Measurements from ENCODE around the gene LILRB4. TPM values are rescaled to one million over a fixed set of nuclear protein-coding genes. Genes with fewer than 3 reads are reported as not detected.
"Not testable (repeated sequence)": the region's sequence is repeated elsewhere in the genome, so short reads cannot be mapped to it uniquely, and the experiment has no call there.

Gene LILRB4
- total RNA-seq, 1 donor from 2014 or later, result not detected

GRCh38 chr19:54696766-54697165 is 34.0 kb downstream of the LILRB4 start:
- Mint-ChIP-seq H3K4me3 (no peak overlapping the region), H3K9me3 (peaks cover 52% of the 10 kb centered on the region), H3K4me1 (no peaks in the 10 kb centered on the region), H3K27ac (no peak overlapping the region), H3K27me3 (ENCODE audit: insufficient read depth, low read depth) (no peaks in the 10 kb centered on the region), H3K36me3 (no peaks in the 10 kb centered on the region)
- DNase-seq (ENCODE audit: low spot score), result no peak
- no peak overlapping the region for H3K27ac ChIP-seq
- H3K27me3 ChIP-seq, result no peaks in the 10 kb centered on the region
- no peak overlapping the region for H3K4me3 ChIP-seq
- H2AFZ ChIP-seq (replicated peaks), result no peak overlapping the region
- H3K36me3 ChIP-seq, result no peaks in the 10 kb centered on the region
- H3K9me3 ChIP-seq (ENCODE audit: low read depth), result no peaks in the 10 kb centered on the region
- no peaks in the 10 kb centered on the region for H3K4me1 ChIP-seq
- TF ChIP-seq EZH2 (IDR thresholded peaks at IDR 0.05) (no peak), EZH2phosphoT487 (IDR thresholded peaks at IDR 0.05) (no peak), CTCF (IDR thresholded peaks at IDR 0.05) (no peak)
- no peaks in the 10 kb centered on the region for H4K20me1 ChIP-seq (ENCODE audit: low read depth)
- no peak overlapping the region for H3K9ac ChIP-seq
- H3F3A ChIP-seq (ENCODE audit: low read depth), result no peaks in the 10 kb centered on the region
- no peak overlapping the region for H3K4me2 ChIP-seq
- H3K79me2 ChIP-seq (ENCODE audit: low read depth), result no peaks in the 10 kb centered on the region

- H3K79me2 ChIP-seq (ENCODE audit: low read depth); H3F3A ChIP-seq (ENCODE audit: low read depth); H3K4me3 Mint-ChIP-seq; H3K27me3 ChIP-seq; H3K9ac ChIP-seq; H3K4me2 ChIP-seq; H3K36me3 Mint-ChIP-seq; H2AFZ ChIP-seq (replicated peaks); H3K27me3 Mint-ChIP-seq (ENCODE audit: insufficient read depth, low read depth); H3K4me1 Mint-ChIP-seq; H3K9me3 ChIP-seq (ENCODE audit: low read depth); H4K20me1 ChIP-seq (ENCODE audit: low read depth); H3K27ac Mint-ChIP-seq; H3K27ac ChIP-seq; H3K4me1 ChIP-seq; H3K4me3 ChIP-seq; H3K36me3 ChIP-seq; DNase-seq (ENCODE audit: low spot score): not testable (repeated sequence)
- H3K9me3 Mint-ChIP-seq, result peaks cover 49% of the 10 kb centered on the region
Measured at GRCh38 chr19:54697716-54698115, 34.9 kb downstream of the LILRB4 start.

GRCh38 chr19:54704928-54705327 is 42.1 kb downstream of the LILRB4 start:
- Mint-ChIP-seq H3K27me3 (ENCODE audit: insufficient read depth, low read depth) (peaks cover 5% of the 10 kb centered on the region), H3K9me3 (peaks cover 58% of the 10 kb centered on the region), H3K27ac (no peak overlapping the region), H3K4me3 (no peak overlapping the region), H3K4me1 (no peaks in the 10 kb centered on the region), H3K36me3 (no peaks in the 10 kb centered on the region)
- H3K27me3 ChIP-seq, result no peaks in the 10 kb centered on the region
- no peak for DNase-seq (ENCODE audit: low spot score)
- no peaks in the 10 kb centered on the region for H3F3A ChIP-seq (ENCODE audit: low read depth)
- no peak overlapping the region for H3K4me2 ChIP-seq
- H4K20me1 ChIP-seq (ENCODE audit: low read depth), result no peaks in the 10 kb centered on the region
- H3K79me2 ChIP-seq (ENCODE audit: low read depth), result no peaks in the 10 kb centered on the region
- no peak overlapping the region for H3K27ac ChIP-seq
- no peaks in the 10 kb centered on the region for H3K4me1 ChIP-seq
- no peak overlapping the region for H3K4me3 ChIP-seq
- no peak overlapping the region for H3K9ac ChIP-seq
- TF ChIP-seq EZH2 (IDR thresholded peaks at IDR 0.05) (no peak), CTCF (IDR thresholded peaks at IDR 0.05) (no peak), EZH2phosphoT487 (IDR thresholded peaks at IDR 0.05) (no peak)
- H2AFZ ChIP-seq (replicated peaks), result no peak overlapping the region
- no peaks in the 10 kb centered on the region for H3K36me3 ChIP-seq
- H3K9me3 ChIP-seq (ENCODE audit: low read depth), result peaks cover 3% of the 10 kb centered on the region

GRCh38 chr19:54707962-54708361 is 45.2 kb downstream of the LILRB4 start:
- H3K36me3 ChIP-seq, result no peaks in the 10 kb centered on the region
- peaks cover 8% of the 10 kb centered on the region for H3K9me3 ChIP-seq (ENCODE audit: low read depth)
- H3K79me2 ChIP-seq (ENCODE audit: low read depth), result no peaks in the 10 kb centered on the region
- peaks cover 47% of the 10 kb centered on the region for H3K9me3 Mint-ChIP-seq
- peaks cover 5% of the 10 kb centered on the region for H3K27me3 Mint-ChIP-seq (ENCODE audit: insufficient read depth, low read depth)
- no peaks in the 10 kb centered on the region for H4K20me1 ChIP-seq (ENCODE audit: low read depth)
- no peaks in the 10 kb centered on the region for H3K36me3 Mint-ChIP-seq
- no peak overlapping the region for H3K4me3 Mint-ChIP-seq
- no peak for DNase-seq (ENCODE audit: low spot score)
- H3F3A ChIP-seq (ENCODE audit: low read depth), result no peaks in the 10 kb centered on the region
- H2AFZ ChIP-seq (replicated peaks), result no peak overlapping the region
- no peak overlapping the region for H3K4me3 ChIP-seq
- H3K4me1 ChIP-seq, result no peaks in the 10 kb centered on the region
- no peak overlapping the region for H3K4me2 ChIP-seq
- H3K27ac ChIP-seq, result no peak overlapping the region
- H3K27me3 ChIP-seq, result no peaks in the 10 kb centered on the region
- TF ChIP-seq EZH2 (IDR thresholded peaks at IDR 0.05) (no peak), EZH2phosphoT487 (IDR thresholded peaks at IDR 0.05) (no peak), CTCF (IDR thresholded peaks at IDR 0.05) (no peak)
- H3K9ac ChIP-seq, result no peak overlapping the region
- no peak overlapping the region for H3K27ac Mint-ChIP-seq
- no peaks in the 10 kb centered on the region for H3K4me1 Mint-ChIP-seq
